ENCODE measurements around the gene TES.
"Not testable (repeated sequence)": the region's sequence is repeated elsewhere in the genome, so short reads cannot be mapped to it uniquely, and the experiment has no call there.

The TES gene

DNA sequence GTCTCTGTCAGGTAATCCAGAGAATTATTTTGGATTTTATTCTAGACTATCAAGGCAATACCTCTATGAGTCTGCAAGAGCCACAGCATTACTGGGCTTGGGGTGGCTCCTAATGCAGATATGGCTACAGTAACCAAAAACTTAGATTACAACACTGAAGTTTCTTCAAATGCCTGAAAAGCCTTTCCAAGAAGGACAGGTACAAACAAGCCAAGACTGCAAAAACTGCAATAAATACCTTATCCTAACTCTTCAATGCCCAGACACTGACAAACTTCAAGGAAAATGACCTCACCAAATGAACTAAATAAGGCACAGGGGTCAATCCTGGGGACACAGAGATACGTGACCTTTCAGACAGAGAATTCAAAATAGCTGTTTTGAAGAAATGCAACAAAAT is 82.0 kb downstream of the TES start:
- H3K27me3 ChIP-seq (ENCODE audit: control insufficient read depth, insufficient read depth, low read length) = no peaks in the 10 kb centered on the region
- no peak overlapping the region for H3K4me3 ChIP-seq (ENCODE audit: low read length)
- H3K9ac ChIP-seq (ENCODE audit: low read depth, low read length) = no peak overlapping the region
- no peaks in the 10 kb centered on the region for H3K9me3 ChIP-seq (replicated peaks; ENCODE audit: low read length)
- no peak overlapping the region for H3K4me2 ChIP-seq (ENCODE audit: low read length)
- H3K36me3 ChIP-seq (ENCODE audit: insufficient read depth, low read length) = no peaks in the 10 kb centered on the region
- no peaks in the 10 kb centered on the region for H3K4me1 ChIP-seq (ENCODE audit: control insufficient read depth, insufficient read depth, low read length)

DNA sequence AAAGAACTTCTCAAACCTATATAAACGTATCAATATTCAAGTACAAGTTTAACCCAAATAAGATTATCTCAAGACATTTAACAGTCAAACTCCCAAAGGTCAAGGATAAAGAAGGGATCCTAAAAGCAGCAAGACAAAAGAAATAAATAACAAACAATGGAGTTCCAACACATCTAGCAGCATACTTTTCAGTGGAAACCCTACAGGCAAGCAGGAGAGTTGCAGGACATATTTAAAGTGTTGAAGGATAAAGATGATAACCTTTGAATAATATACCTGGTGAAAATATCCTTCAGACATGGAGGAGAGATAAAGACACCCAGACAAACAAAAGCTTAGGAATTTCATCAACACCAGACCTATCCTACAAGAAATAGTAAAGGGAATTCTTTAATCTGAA is 82.8 kb downstream of the TES start:
- H3K4me1 ChIP-seq (ENCODE audit: control insufficient read depth, insufficient read depth, low read length) = no peaks in the 10 kb centered on the region
- H3K27me3 ChIP-seq (ENCODE audit: control insufficient read depth, insufficient read depth, low read length) = no peaks in the 10 kb centered on the region
- no peaks in the 10 kb centered on the region for H3K9me3 ChIP-seq (replicated peaks; ENCODE audit: low read length)
- no peak overlapping the region for H3K4me2 ChIP-seq (ENCODE audit: low read length)
- no peaks in the 10 kb centered on the region for H3K36me3 ChIP-seq (ENCODE audit: insufficient read depth, low read length)
- no peak overlapping the region for H3K4me3 ChIP-seq (ENCODE audit: low read length)
- H3K9ac ChIP-seq (ENCODE audit: low read depth, low read length) = no peak overlapping the region

GRCh38 chr7:116293633-116294032 is 83.3 kb downstream of the TES start:
- H3K36me3 ChIP-seq (ENCODE audit: insufficient read depth, low read length) = no peaks in the 10 kb centered on the region
- no peak overlapping the region for H3K9ac ChIP-seq (ENCODE audit: low read depth, low read length)
- H3K4me2 ChIP-seq (ENCODE audit: low read length) = no peak overlapping the region
- no peak overlapping the region for H3K4me3 ChIP-seq (ENCODE audit: low read length)
- H3K4me1 ChIP-seq (ENCODE audit: control insufficient read depth, insufficient read depth, low read length) = no peaks in the 10 kb centered on the region
- no peaks in the 10 kb centered on the region for H3K9me3 ChIP-seq (replicated peaks; ENCODE audit: low read length)
- no peaks in the 10 kb centered on the region for H3K27me3 ChIP-seq (ENCODE audit: control insufficient read depth, insufficient read depth, low read length)

GRCh38 chr7:116295903-116296302 is 85.6 kb downstream of the TES start:
- not testable (repeated sequence) for H3K36me3 ChIP-seq (ENCODE audit: insufficient read depth, low read length); H3K9ac ChIP-seq (ENCODE audit: low read depth, low read length); H3K4me1 ChIP-seq (ENCODE audit: control insufficient read depth, insufficient read depth, low read length)

DNA sequence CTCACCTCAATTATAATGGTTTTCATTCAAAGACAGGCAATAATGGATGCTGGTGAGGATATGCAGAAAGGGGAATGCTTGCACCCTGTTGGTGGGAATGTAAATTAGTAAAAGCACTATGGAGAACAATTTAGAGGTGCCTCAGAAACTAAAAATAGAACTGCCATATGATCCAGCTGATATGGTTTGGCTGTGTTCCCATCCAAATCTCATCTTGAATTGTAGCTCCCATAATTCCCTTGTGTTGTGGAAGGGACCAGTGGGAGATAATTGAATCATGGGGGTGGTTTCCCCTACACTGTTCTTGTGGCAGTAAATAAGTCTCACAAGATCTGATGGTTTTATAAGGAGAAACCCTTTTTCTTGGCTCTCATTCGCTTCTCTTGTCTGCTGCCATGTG is 87.7 kb downstream of the TES start:
- Histone ChIP-seq H3K9me3 (replicated peaks; ENCODE audit: low read length) (no peaks in the 10 kb centered on the region), H3K4me2 (ENCODE audit: low read length) (no peak overlapping the region), H3K27me3 (ENCODE audit: control insufficient read depth, insufficient read depth, low read length) (no peaks in the 10 kb centered on the region), H3K4me3 (ENCODE audit: low read length) (no peak overlapping the region), H3K4me1 (ENCODE audit: control insufficient read depth, insufficient read depth, low read length) (peaks cover 5% of the 10 kb centered on the region), H3K9ac (ENCODE audit: low read depth, low read length) (no peak overlapping the region), H3K36me3 (ENCODE audit: insufficient read depth, low read length) (no peaks in the 10 kb centered on the region)

More at GRCh38 chr7:116295903-116296302, 85.6 kb downstream of the TES start:
- H3K9me3 ChIP-seq (replicated peaks; ENCODE audit: low read length); H3K27me3 ChIP-seq (ENCODE audit: control insufficient read depth, insufficient read depth, low read length); H3K4me2 ChIP-seq (ENCODE audit: low read length); H3K4me3 ChIP-seq (ENCODE audit: low read length): not testable (repeated sequence)

DNA sequence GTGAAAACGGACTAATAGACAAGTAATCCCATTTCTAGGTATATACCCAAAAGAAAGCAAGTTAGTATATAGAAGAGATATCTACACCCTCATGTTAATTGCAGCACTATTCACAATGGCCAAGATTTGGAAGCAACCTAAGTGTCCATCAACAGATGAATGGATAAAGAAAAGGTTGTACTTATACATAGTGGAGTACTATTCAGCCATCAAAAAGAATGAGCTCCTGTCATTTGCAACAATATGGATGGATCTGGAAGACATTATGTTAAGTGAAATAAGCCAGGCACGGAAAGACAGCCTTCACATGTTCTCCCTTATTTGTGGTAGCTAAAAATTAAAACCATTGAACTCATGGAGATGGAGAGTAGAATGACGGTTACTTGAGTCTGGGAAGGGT is 88.2 kb downstream of the TES start:
- Histone ChIP-seq H3K4me3 (ENCODE audit: low read length) (no peak overlapping the region), H3K27me3 (ENCODE audit: control insufficient read depth, insufficient read depth, low read length) (no peaks in the 10 kb centered on the region)

GRCh38 chr7:116305485-116306408 is 95.4 kb downstream of the TES start:
- no peaks in the 10 kb centered on the region for H3K9me3 ChIP-seq (replicated peaks; ENCODE audit: low read length)
- no peak overlapping the region for H3K4me3 ChIP-seq (ENCODE audit: low read length)
- H3K36me3 ChIP-seq (ENCODE audit: insufficient read depth, low read length) = no peaks in the 10 kb centered on the region

More for the DNA sequence above, 88.2 kb downstream of the TES start:
- no peak overlapping the region for H3K4me2 ChIP-seq (ENCODE audit: low read length)
- H3K9ac ChIP-seq (ENCODE audit: low read depth, low read length) = no peak overlapping the region
- H3K9me3 ChIP-seq (replicated peaks; ENCODE audit: low read length) = no peaks in the 10 kb centered on the region
- no peaks in the 10 kb centered on the region for H3K36me3 ChIP-seq (ENCODE audit: insufficient read depth, low read length)
- peaks cover 5% of the 10 kb centered on the region for H3K4me1 ChIP-seq (ENCODE audit: control insufficient read depth, insufficient read depth, low read length)

DNA sequence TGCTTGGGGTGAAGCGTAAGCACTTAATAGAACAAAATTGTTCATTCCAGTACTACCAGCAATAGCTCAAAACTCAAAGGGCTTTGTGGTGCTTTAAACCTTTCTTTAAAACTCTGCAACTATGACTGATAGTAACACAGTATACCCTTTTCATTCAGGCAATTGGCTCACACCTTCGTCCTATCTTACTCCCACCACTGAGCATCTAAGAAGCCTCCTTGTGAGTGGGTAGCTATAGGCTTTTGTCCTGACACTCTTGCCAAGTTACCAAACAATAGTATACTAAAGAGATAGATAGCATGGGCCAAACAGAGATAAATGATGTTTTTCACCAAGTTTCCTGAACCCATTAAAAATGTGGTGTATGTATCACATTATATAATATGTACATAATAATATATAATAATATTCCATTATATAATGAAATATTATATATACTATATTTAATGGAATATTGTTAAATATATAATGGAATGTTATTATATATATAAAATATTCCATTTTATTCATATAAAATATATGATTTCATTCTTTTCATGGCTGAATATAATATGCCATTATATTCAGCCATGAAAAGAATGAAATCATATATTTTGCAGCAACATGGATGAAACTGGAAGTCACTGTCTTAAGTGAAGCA is 96.2 kb downstream of the TES start:
- no peaks in the 10 kb centered on the region for H3K36me3 ChIP-seq (ENCODE audit: insufficient read depth, low read length)
- peaks cover 11% of the 10 kb centered on the region for H3K4me1 ChIP-seq (ENCODE audit: control insufficient read depth, insufficient read depth, low read length)
- no peak overlapping the region for H3K9ac ChIP-seq (ENCODE audit: low read depth, low read length)
- no peak overlapping the region for H3K4me3 ChIP-seq (ENCODE audit: low read length)
- no peak overlapping the region for H3K4me2 ChIP-seq (ENCODE audit: low read length)
- H3K27me3 ChIP-seq (ENCODE audit: control insufficient read depth, insufficient read depth, low read length) = no peaks in the 10 kb centered on the region
- no peaks in the 10 kb centered on the region for H3K9me3 ChIP-seq (replicated peaks; ENCODE audit: low read length)

More at GRCh38 chr7:116305485-116306408, 95.4 kb downstream of the TES start:
- Histone ChIP-seq H3K4me2 (ENCODE audit: low read length) (no peak overlapping the region), H3K27me3 (ENCODE audit: control insufficient read depth, insufficient read depth, low read length) (no peaks in the 10 kb centered on the region), H3K9ac (ENCODE audit: low read depth, low read length) (no peak overlapping the region), H3K4me1 (ENCODE audit: control insufficient read depth, insufficient read depth, low read length) (peaks cover 11% of the 10 kb centered on the region)

DNA sequence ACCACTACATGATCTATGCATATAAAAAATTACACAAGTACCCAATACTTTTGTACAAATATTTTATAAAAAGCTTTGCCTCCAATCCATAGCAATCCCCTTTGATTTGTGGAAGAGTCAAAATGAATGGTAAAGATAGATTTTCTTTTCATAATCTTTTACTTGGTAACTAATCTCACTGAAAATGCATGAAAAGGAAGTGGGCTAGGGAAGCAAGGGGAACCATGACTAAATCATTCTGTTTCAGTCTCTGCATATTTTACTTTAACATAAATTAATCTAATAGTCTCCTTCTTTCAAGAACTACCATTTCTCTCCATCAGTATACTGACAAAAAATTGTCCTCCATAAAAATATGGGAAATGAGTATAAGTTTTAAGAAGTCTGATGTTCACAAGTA is 96.9 kb downstream of the TES start:
- Histone ChIP-seq H3K36me3 (ENCODE audit: insufficient read depth, low read length) (no peaks in the 10 kb centered on the region), H3K27me3 (ENCODE audit: control insufficient read depth, insufficient read depth, low read length) (no peaks in the 10 kb centered on the region), H3K4me3 (ENCODE audit: low read length) (no peak overlapping the region), H3K9ac (ENCODE audit: low read depth, low read length) (no peak overlapping the region), H3K4me2 (ENCODE audit: low read length) (no peak overlapping the region), H3K9me3 (replicated peaks; ENCODE audit: low read length) (no peaks in the 10 kb centered on the region), H3K4me1 (ENCODE audit: control insufficient read depth, insufficient read depth, low read length) (peaks cover 10% of the 10 kb centered on the region)
